ENCODE results near the gene KIRREL3.

The KIRREL3 gene

DNA sequence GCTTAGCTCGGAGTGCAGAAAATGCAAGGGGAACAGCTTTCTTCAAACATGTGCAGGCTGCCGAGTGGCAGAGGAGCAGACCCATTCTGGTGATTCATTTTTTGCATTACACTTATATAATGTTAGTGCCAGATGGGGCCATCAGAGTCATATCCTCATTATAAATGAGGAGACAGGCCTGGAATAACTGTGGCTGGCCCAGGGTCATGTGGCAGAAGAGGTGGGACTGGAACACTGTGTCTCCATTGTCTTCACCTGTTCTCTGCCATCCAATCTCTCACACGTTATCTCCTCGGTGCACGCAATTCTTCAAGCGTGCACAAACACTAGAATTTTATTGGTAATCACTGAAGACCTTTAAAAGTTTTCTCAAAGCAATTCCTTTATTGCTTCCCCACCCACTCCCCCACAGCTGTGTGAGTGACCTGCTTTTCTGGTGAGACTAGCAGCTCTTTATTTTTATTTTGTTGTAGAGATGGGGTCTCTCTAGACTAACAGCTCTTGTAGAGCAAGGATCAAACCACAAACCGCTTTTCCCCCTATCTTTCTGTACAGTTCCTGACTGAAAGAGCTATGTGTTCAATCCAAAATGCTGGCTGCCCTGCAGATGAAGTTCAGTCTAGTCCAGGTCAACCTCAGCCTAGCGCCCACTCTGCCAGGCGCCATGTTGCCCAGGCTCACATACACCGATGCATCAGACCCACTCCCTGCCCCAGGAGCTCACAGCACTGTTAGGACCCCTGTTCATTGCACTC lies 569.8 kb downstream of the KIRREL3 start:
- Histone ChIP-seq H3K79me2 (ENCODE audit: control insufficient read depth, insufficient read depth, low read length) (no peaks in the 10 kb centered on the region), H4K5ac (ENCODE audit: low read length) (no peak overlapping the region), H3K27ac (ENCODE audit: low read depth, low read length) (no peak overlapping the region), H3K4me1 (ENCODE audit: control insufficient read depth, low read depth, low read length) (peaks cover 8% of the 10 kb centered on the region), H3K9ac (ENCODE audit: low read length) (no peak overlapping the region), H3K4me3 (ENCODE audit: low read length) (no peak overlapping the region), H3K36me3 (ENCODE audit: control insufficient read depth, insufficient read depth, low read length) (no peaks in the 10 kb centered on the region), H3K4ac (ENCODE audit: low read depth, low read length) (no peak overlapping the region), H2BK120ac (ENCODE audit: low read depth, low read length) (no peak overlapping the region), H2BK15ac (replicated peaks; ENCODE audit: low read depth) (no peak overlapping the region), H3K18ac (ENCODE audit: low read length) (no peak overlapping the region), H2AK5ac (ENCODE audit: low read length) (no peak overlapping the region), H3K27me3 (ENCODE audit: insufficient read depth, low read length, poor library complexity) (no peaks in the 10 kb centered on the region), H3K4me2 (ENCODE audit: low read length) (no peak overlapping the region), H3K79me1 (ENCODE audit: low read length) (no peaks in the 10 kb centered on the region), H3K23ac (ENCODE audit: low read length) (no peak overlapping the region), H4K8ac (ENCODE audit: low read depth, low read length) (no peak overlapping the region), H3K56ac (ENCODE audit: low read length) (no peak overlapping the region), H2BK5ac (ENCODE audit: low read length) (no peak overlapping the region)
- DNase-seq, result no peak
- no CpG with 5 or more reads among the region's 10 CpGs for WGBS (ENCODE audit: extremely low coverage, insufficient coverage, low lambda C conversion rate)

DNA sequence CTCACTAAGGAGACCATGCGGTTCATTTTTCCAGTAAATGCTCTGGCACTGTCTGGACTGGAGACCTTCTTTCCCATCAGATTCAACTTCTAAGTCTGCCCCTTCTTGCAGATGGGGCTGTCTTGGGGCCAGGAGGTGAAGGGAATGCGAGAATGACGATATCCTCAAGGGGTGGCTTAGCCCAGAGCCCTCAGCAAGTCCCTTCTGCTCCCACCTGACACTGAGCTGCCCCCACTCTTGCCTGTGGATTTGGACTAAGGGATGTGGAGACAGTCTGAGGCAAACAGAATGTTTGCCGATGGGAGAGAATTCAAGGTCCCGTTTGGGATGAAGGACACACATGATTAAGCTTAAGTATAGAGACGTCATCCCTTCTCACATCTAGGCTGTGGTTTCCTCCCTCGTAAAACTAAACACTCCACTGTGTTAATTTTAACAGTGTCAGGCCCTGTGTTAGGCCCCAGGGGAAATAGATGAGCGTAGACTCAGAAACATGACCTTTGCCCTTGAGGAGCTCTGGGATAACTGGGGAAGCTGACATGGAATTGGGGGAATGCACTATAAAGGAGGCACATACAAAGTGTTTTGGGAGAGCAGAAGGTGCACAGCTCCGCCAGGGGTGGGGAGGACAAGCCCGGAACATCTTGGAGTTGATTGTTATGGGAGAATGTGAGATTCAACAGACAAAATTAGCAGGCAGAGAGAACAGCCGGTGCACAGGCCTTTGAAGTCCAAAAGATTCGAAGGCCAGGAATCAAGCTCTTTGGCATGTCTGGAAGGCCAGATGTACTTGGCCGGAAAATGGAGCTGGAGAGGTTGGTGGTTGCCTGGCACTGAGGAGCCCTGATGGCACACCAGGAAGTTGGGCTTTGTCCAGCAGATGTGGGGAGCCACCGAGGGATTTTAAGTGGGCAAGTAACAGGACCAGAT lies 573.5 kb downstream of the KIRREL3 start:
- Histone ChIP-seq H3K4me2 (ENCODE audit: low read length) (no peak overlapping the region), H3K4ac (ENCODE audit: low read depth, low read length) (no peak overlapping the region), H3K9ac (ENCODE audit: low read length) (no peak overlapping the region), H3K79me1 (ENCODE audit: low read length) (no peaks in the 10 kb centered on the region), H3K23ac (ENCODE audit: low read length) (no peak overlapping the region), H3K4me1 (ENCODE audit: control insufficient read depth, low read depth, low read length) (no peaks in the 10 kb centered on the region), H3K4me3 (ENCODE audit: low read length) (no peak overlapping the region), H3K79me2 (ENCODE audit: control insufficient read depth, insufficient read depth, low read length) (no peaks in the 10 kb centered on the region), H2AK5ac (ENCODE audit: low read length) (no peak overlapping the region), H2BK15ac (replicated peaks; ENCODE audit: low read depth) (no peak overlapping the region), H2BK5ac (ENCODE audit: low read length) (no peak overlapping the region), H4K8ac (ENCODE audit: low read depth, low read length) (no peak overlapping the region), H2BK120ac (ENCODE audit: low read depth, low read length) (no peak overlapping the region), H3K18ac (ENCODE audit: low read length) (no peak overlapping the region), H3K27ac (ENCODE audit: low read depth, low read length) (no peak overlapping the region), H4K5ac (ENCODE audit: low read length) (no peak overlapping the region), H3K36me3 (ENCODE audit: control insufficient read depth, insufficient read depth, low read length) (no peaks in the 10 kb centered on the region), H3K56ac (ENCODE audit: low read length) (no peak overlapping the region), H3K27me3 (ENCODE audit: insufficient read depth, low read length, poor library complexity) (no peaks in the 10 kb centered on the region)
- no CpG with 5 or more reads among the region's 14 CpGs for WGBS (ENCODE audit: extremely low coverage, insufficient coverage, low lambda C conversion rate)
- no peak for DNase-seq

DNA sequence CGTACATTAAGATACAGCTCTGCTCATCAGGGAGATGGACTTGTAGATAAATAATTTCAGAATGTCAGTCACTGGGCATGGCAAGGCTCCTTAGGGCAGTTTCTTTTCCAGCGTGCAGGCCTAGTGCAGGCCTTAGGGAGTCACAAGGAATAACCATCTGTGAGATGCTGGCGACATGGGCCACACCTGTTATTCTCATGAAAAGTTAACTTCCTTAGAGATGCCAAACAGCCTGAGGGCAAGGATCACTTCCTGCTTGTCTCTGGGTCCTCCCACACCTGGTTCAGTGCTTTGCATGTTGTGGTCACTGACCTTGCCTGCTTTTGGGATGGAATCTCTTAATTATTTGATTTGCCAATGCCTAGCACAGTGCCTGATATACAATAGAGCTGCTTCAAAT lies 574.5 kb downstream of the KIRREL3 start:
- no peaks in the 10 kb centered on the region for H3K79me2 ChIP-seq (ENCODE audit: control insufficient read depth, insufficient read depth, low read length)
- no CpG with 5 or more reads among the region's 3 CpGs for WGBS (ENCODE audit: extremely low coverage, insufficient coverage, low lambda C conversion rate)

DNA sequence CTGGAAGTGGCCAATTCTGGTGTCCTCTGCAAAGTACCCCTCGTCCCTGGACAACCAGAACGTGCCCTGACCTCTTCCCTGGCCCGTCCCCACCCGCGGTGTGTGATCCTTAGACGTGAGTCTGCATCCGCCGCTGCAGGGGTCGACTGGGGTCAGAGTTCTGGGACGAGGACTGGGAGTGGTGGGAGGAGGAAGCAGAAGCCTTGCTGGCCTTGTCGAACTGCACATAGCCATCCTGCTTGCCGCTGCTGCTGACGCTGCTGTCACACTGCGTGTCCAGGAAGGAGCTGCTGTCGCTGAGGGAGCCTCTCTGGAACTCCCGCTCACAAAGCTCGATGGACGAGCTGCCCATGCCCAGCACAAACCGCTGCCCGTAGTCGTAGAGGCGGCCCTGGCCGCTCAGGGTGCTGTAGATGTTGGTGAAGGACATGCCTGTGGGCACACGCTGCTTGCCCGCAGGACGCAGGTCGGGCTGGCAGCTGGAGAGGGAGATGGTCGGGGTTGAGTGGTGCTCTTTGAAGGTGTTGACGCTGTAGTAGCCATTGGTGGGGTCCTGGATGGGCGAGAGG lies 576.0 kb downstream of the KIRREL3 start:
- Histone ChIP-seq H3K4ac (ENCODE audit: low read depth, low read length) (no peak overlapping the region), H3K27me3 (ENCODE audit: insufficient read depth, low read length, poor library complexity) (no peaks in the 10 kb centered on the region), H2AK5ac (ENCODE audit: low read length) (no peak overlapping the region), H3K27ac (ENCODE audit: low read depth, low read length) (no peak overlapping the region), H3K79me2 (ENCODE audit: control insufficient read depth, insufficient read depth, low read length) (no peaks in the 10 kb centered on the region), H3K18ac (ENCODE audit: low read length) (no peak overlapping the region), H2BK5ac (ENCODE audit: low read length) (no peak overlapping the region), H3K9ac (ENCODE audit: low read length) (no peak overlapping the region), H3K4me1 (ENCODE audit: control insufficient read depth, low read depth, low read length) (peaks cover 5% of the 10 kb centered on the region), H3K79me1 (ENCODE audit: low read length) (no peaks in the 10 kb centered on the region), H2BK120ac (ENCODE audit: low read depth, low read length) (no peak overlapping the region), H3K4me2 (ENCODE audit: low read length) (no peak overlapping the region), H4K8ac (ENCODE audit: low read depth, low read length) (no peak overlapping the region), H3K4me3 (ENCODE audit: low read length) (no peak overlapping the region), H4K5ac (ENCODE audit: low read length) (no peak overlapping the region), H3K36me3 (ENCODE audit: control insufficient read depth, insufficient read depth, low read length) (no peaks in the 10 kb centered on the region), H3K23ac (ENCODE audit: low read length) (no peak overlapping the region), H3K56ac (ENCODE audit: low read length) (no peak overlapping the region), H2BK15ac (replicated peaks; ENCODE audit: low read depth) (no peak overlapping the region)
- no peak for DNase-seq
- no CpG with 5 or more reads among the region's 30 CpGs for WGBS (ENCODE audit: extremely low coverage, insufficient coverage, low lambda C conversion rate)

More for the DNA sequence above, 574.5 kb downstream of the KIRREL3 start:
- no peaks in the 10 kb centered on the region for H3K4me1 ChIP-seq (ENCODE audit: control insufficient read depth, low read depth, low read length)
- H3K4me2 ChIP-seq (ENCODE audit: low read length), result no peak overlapping the region
- no peaks in the 10 kb centered on the region for H3K27me3 ChIP-seq (ENCODE audit: insufficient read depth, low read length, poor library complexity)
- H3K27ac ChIP-seq (ENCODE audit: low read depth, low read length), result no peak overlapping the region
- no peak overlapping the region for H3K4ac ChIP-seq (ENCODE audit: low read depth, low read length)
- no peaks in the 10 kb centered on the region for H3K36me3 ChIP-seq (ENCODE audit: control insufficient read depth, insufficient read depth, low read length)
- H2AK5ac ChIP-seq (ENCODE audit: low read length), result no peak overlapping the region
- H2BK120ac ChIP-seq (ENCODE audit: low read depth, low read length), result no peak overlapping the region
- no peaks in the 10 kb centered on the region for H3K79me1 ChIP-seq (ENCODE audit: low read length)
- no peak overlapping the region for H3K18ac ChIP-seq (ENCODE audit: low read length)
- DNase-seq, result no peak
- H4K8ac ChIP-seq (ENCODE audit: low read depth, low read length), result no peak overlapping the region
- no peak overlapping the region for H4K5ac ChIP-seq (ENCODE audit: low read length)
- no peak overlapping the region for H3K9ac ChIP-seq (ENCODE audit: low read length)
- no peak overlapping the region for H2BK5ac ChIP-seq (ENCODE audit: low read length)
- no peak overlapping the region for H3K4me3 ChIP-seq (ENCODE audit: low read length)
- no peak overlapping the region for H2BK15ac ChIP-seq (replicated peaks; ENCODE audit: low read depth)
- no peak overlapping the region for H3K23ac ChIP-seq (ENCODE audit: low read length)
- no peak overlapping the region for H3K56ac ChIP-seq (ENCODE audit: low read length)

DNA sequence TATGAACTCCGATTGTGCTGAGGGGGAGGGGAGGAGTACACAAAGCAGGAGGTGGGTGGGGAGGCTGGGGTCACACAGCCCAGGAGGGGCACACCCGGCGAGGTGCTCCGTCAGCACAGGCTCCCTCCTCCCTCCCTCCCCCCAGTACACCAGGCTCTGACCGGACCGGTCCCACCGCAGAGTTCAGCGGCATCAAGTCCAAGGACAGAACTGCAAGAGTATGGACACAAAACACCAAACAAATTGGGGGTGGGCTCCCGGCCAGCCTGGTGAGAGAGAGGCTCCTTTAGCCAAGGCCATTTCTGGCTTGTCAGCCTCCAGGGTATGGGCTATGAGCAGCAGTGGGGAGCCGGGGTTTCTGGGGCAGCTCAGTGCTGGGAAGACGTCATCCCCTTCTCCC lies 576.8 kb downstream of the KIRREL3 start:
- no peak overlapping the region for H3K4me3 ChIP-seq (ENCODE audit: low read length)
- H3K36me3 ChIP-seq (ENCODE audit: control insufficient read depth, insufficient read depth, low read length), result no peaks in the 10 kb centered on the region
- no peaks in the 10 kb centered on the region for H3K79me2 ChIP-seq (ENCODE audit: control insufficient read depth, insufficient read depth, low read length)
- H2BK5ac ChIP-seq (ENCODE audit: low read length), result no peak overlapping the region
- H3K27ac ChIP-seq (ENCODE audit: low read depth, low read length), result no peak overlapping the region
- H2AK5ac ChIP-seq (ENCODE audit: low read length), result no peak overlapping the region
- DNase-seq, result no peak
- no peak overlapping the region for H3K9ac ChIP-seq (ENCODE audit: low read length)
- no peak overlapping the region for H3K56ac ChIP-seq (ENCODE audit: low read length)
- H3K18ac ChIP-seq (ENCODE audit: low read length), result no peak overlapping the region
- H2BK120ac ChIP-seq (ENCODE audit: low read depth, low read length), result no peak overlapping the region
- no peak overlapping the region for H3K4ac ChIP-seq (ENCODE audit: low read depth, low read length)
- no peak overlapping the region for H4K8ac ChIP-seq (ENCODE audit: low read depth, low read length)
- no CpG with 5 or more reads among the region's 11 CpGs for WGBS (ENCODE audit: extremely low coverage, insufficient coverage, low lambda C conversion rate)
- H2BK15ac ChIP-seq (replicated peaks; ENCODE audit: low read depth), result no peak overlapping the region
- no peaks in the 10 kb centered on the region for H3K79me1 ChIP-seq (ENCODE audit: low read length)
- no peak overlapping the region for H3K23ac ChIP-seq (ENCODE audit: low read length)
- no peak overlapping the region for H4K5ac ChIP-seq (ENCODE audit: low read length)
- H3K4me1 ChIP-seq (ENCODE audit: control insufficient read depth, low read depth, low read length), result peaks cover 5% of the 10 kb centered on the region
- H3K4me2 ChIP-seq (ENCODE audit: low read length), result no peak overlapping the region
- H3K27me3 ChIP-seq (ENCODE audit: insufficient read depth, low read length, poor library complexity), result no peaks in the 10 kb centered on the region
